GM23338 (cell line): ENCODE results near the gene JUP. TPM values are rescaled to one million over a fixed set of nuclear protein-coding genes. Genes with fewer than 3 reads are reported as not detected.

Experiments used
- ATAC-seq: fragments of 200-7000 bp; cut with Tn5 transposase; 3 replicates; pipeline ENCODE4 v1.9.1; 2020
- DNase-seq: peaks from one replicate; pipeline ENCODE4 v3.0.0-alpha.2; 2015; ENCODE audit warnings: low spot score
- H2AFZ ChIP-seq: fragments of 200-600 bp; sonication (generic); 2 replicates; pipeline ENCODE4 v1.8.0; 2016; ENCODE audit warnings: antibody characterized with exemption, mild to moderate bottlenecking, moderate library complexity
- H3F3A ChIP-seq: fragments of 200-600 bp; sonication (generic); replicated peaks from 2 replicates; pipeline ENCODE4 v1.8.0; 2017; ENCODE audit warnings: antibody characterized with exemption, mixed run types, low read depth
- H3K27ac ChIP-seq: fragments of 200-600 bp; sonication (generic); 2 replicates; pipeline ENCODE4 v1.6.1; 2016; ENCODE audit warnings: low read depth
- H3K27me3 ChIP-seq: fragments of 200-600 bp; sonication (generic); 2 replicates; pipeline ENCODE4 v1.8.0; 2016; ENCODE audit warnings: mild to moderate bottlenecking, mixed run types, moderate library complexity; ENCODE audit not compliant: insufficient read depth
- H3K36me3 ChIP-seq: fragments of 200-600 bp; sonication (generic); 2 replicates; pipeline ENCODE4 v1.8.0; 2016; ENCODE audit warnings: mild to moderate bottlenecking; ENCODE audit not compliant: insufficient read depth
- H3K4me1 ChIP-seq: fragments of 200-600 bp; sonication (generic); 2 replicates; pipeline ENCODE4 v1.8.0; 2016; ENCODE audit warnings: mild to moderate bottlenecking, moderate library complexity; ENCODE audit not compliant: insufficient read depth
- H3K4me2 ChIP-seq: fragments of 200-600 bp; sonication (generic); 2 replicates; pipeline ENCODE4 v1.7.1; 2017; ENCODE audit warnings: mixed run types
- H3K4me3 ChIP-seq: fragments of 200-600 bp; sonication (generic); 2 replicates; pipeline ENCODE4 v1.6.1; 2016; ENCODE audit warnings: mixed run types
- H3K79me2 ChIP-seq: fragments of 200-600 bp; sonication (generic); replicated peaks from 2 replicates; pipeline ENCODE4 v1.8.0; 2017; ENCODE audit warnings: mild to moderate bottlenecking; ENCODE audit not compliant: insufficient read depth
- H3K9me2 ChIP-seq: fragments of 200-600 bp; sonication (generic); 2 replicates; pipeline ENCODE4 v1.8.0; 2017; ENCODE audit not compliant: insufficient read depth
- H4K20me1 ChIP-seq: fragments of 200-600 bp; sonication (generic); replicated peaks from 2 replicates; pipeline ENCODE4 v1.8.0; 2017; ENCODE audit warnings: mild to moderate bottlenecking; ENCODE audit not compliant: insufficient read depth
- H3K27ac Mint-ChIP-seq: 2 replicates; pipeline ENCODE4 v1.8.0; 2020; ENCODE audit warnings: inconsistent platforms, mild to moderate bottlenecking, moderate library complexity, mixed read lengths
- H3K27me3 Mint-ChIP-seq: 3 replicates; pipeline ENCODE4 v1.8.0; 2022; ENCODE audit warnings: low read depth, mild to moderate bottlenecking, moderate library complexity, mixed read lengths, inconsistent platforms; ENCODE audit not compliant: insufficient read depth, poor library complexity
- H3K36me3 Mint-ChIP-seq: 3 replicates; pipeline ENCODE4 v1.8.0; 2021; ENCODE audit warnings: low read depth, mild to moderate bottlenecking, inconsistent platforms, moderate library complexity, mixed read lengths
- H3K4me1 Mint-ChIP-seq: 3 replicates; pipeline ENCODE4 v1.8.0; 2020; ENCODE audit warnings: mild to moderate bottlenecking, inconsistent platforms, mixed read lengths
- H3K4me3 Mint-ChIP-seq: 3 replicates; pipeline ENCODE4 v1.8.0; 2021; ENCODE audit warnings: moderate library complexity, mild to moderate bottlenecking, inconsistent platforms, mixed read lengths
- H3K9me3 Mint-ChIP-seq: 3 replicates; pipeline ENCODE4 v1.8.0; 2020; ENCODE audit warnings: moderate library complexity, mild to moderate bottlenecking, inconsistent platforms, mixed read lengths
- CREB1 ChIP-seq: fragments of 250-450 bp; sonication (Bioruptor Pico); IDR thresholded peaks from 2 replicates; pipeline ENCODE4 v1.5.0; 2020; ENCODE audit warnings: low read depth, mild to moderate bottlenecking, moderate library complexity
- EZH2 ChIP-seq: fragments of 200-600 bp; sonication (generic); IDR thresholded peaks from one replicate; pipeline ENCODE4 v1.8.0; 2017; ENCODE audit warnings: antibody characterized with exemption, mild to moderate bottlenecking, low read depth; ENCODE audit not compliant: unreplicated experiment
- EZH2phosphoT487 ChIP-seq: fragments of 200-600 bp; sonication (generic); IDR thresholded peaks from one replicate; pipeline ENCODE4 v1.8.1; 2018; ENCODE audit warnings: antibody characterized with exemption; ENCODE audit not compliant: unreplicated experiment
- JUNB ChIP-seq: IDR thresholded peaks from one replicate; pipeline ENCODE4 v1.6.1; 2016; ENCODE audit warnings: antibody characterized with exemption; ENCODE audit not compliant: unreplicated experiment
- STAT1 ChIP-seq: IDR thresholded peaks from one replicate; pipeline ENCODE4 v1.6.1; 2016; ENCODE audit warnings: antibody characterized with exemption; ENCODE audit not compliant: unreplicated experiment
- ZNF114 ChIP-seq: fragments of 250-450 bp; sonication (Bioruptor Pico); IDR thresholded peaks from 2 replicates; pipeline ENCODE4 v1.5.0; 2020; ENCODE audit warnings: mild to moderate bottlenecking, moderate library complexity
- ZNF462 ChIP-seq: fragments of 250-450 bp; sonication (Bioruptor Pico); IDR thresholded peaks from 2 replicates; pipeline ENCODE4 v1.5.0; 2020; ENCODE audit warnings: mild to moderate bottlenecking, moderate library complexity
- polyA plus RNA-seq: library from polyadenylated mRNA; unstranded; fragments of >200 nt; fragmentation: Nextera tagmentation; extraction: Ambion mirVana; gene quantifications from 2 replicates; pipeline ENCODE4 v1.2.1, GENCODE V29; 2016
- total RNA-seq: library from RNA; depleted of rRNA; stranded (reverse); fragments of >200 nt; shearing (Covaris generic); gene quantifications from 2 replicates; pipeline ENCODE4 v1.2.3, GENCODE V29; 2014
- TF ChIP-seq, protein P1 (sequence below): IDR thresholded peaks from 2 replicates; pipeline ENCODE4 v1.6.1; 2016; ENCODE audit warnings: antibody characterized with exemption
- TF ChIP-seq, protein P2 (sequence below), 2 experiments: fragments of 200-600 bp in 1 of 2; sonication (generic) in 1 of 2; conservative IDR thresholded peaks; 2 replicates each; pipeline versions ENCODE4 v1.5.1 to v1.6.1; 2016 to 2017; ENCODE audit warnings: antibody characterized with exemption in 2 of 2, low read depth in 2 of 2, mild to moderate bottlenecking in 2 of 2, moderate library complexity in 1 of 2
- TF ChIP-seq, protein P3 (sequence below): IDR thresholded peaks from one replicate; pipeline ENCODE4 v1.6.1; 2018; ENCODE audit warnings: antibody characterized with exemption; ENCODE audit not compliant: unreplicated experiment

The JUP gene
- total and polyA plus RNA-seq, 2 experiments from 2014 or later, result 45.5 to 177 TPM

GRCh38 chr17:41792845-41793783 is 6.6 kb upstream of the JUP start:
- Histone ChIP-seq H3F3A (peaks cover 13% of the 10 kb centered on the region; the same call in 1 of the 2 replicates), H3K79me2 (no peaks in the 10 kb centered on the region), H3K4me3 (peak overlapping the region; percentile 42), H3K4me2 (peak overlapping the region; percentile 77), H3K27ac (no peak overlapping the region), H2AFZ (0 out of 2 replicates have a peak overlapping the region, but pooled peaks have one; percentile 16), H3K9me2 (no peaks in the 10 kb centered on the region), H3K36me3 (no peaks in the 10 kb centered on the region), H4K20me1 (no peaks in the 10 kb centered on the region), H3K4me1 (peaks cover 31% of the 10 kb centered on the region), H3K27me3 (peaks cover 42% of the 10 kb centered on the region)
- DNase-seq, result peak; percentile 47
- H3K36me3 Mint-ChIP-seq, result no peaks in the 10 kb centered on the region
- H3K9me3 Mint-ChIP-seq, result no peaks in the 10 kb centered on the region
- H3K27me3 Mint-ChIP-seq, result peaks cover 49% of the 10 kb centered on the region
- peaks cover 36% of the 10 kb centered on the region for H3K4me1 Mint-ChIP-seq
- ATAC-seq, result peak; percentile 45
- TF ChIP-seq EZH2 (no peak), EZH2phosphoT487 (no peak), ZNF114 (CRISPR knock-in tag) (no peak), CREB1 (CRISPR knock-in tag) (no peak), ZNF462 (CRISPR knock-in tag) (no peak), STAT1 (no peak), JUNB (no peak)
- TF ChIP-seq, protein P1, sequence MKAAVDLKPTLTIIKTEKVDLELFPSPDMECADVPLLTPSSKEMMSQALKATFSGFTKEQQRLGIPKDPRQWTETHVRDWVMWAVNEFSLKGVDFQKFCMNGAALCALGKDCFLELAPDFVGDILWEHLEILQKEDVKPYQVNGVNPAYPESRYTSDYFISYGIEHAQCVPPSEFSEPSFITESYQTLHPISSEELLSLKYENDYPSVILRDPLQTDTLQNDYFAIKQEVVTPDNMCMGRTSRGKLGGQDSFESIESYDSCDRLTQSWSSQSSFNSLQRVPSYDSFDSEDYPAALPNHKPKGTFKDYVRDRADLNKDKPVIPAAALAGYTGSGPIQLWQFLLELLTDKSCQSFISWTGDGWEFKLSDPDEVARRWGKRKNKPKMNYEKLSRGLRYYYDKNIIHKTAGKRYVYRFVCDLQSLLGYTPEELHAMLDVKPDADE, result no peak
- TF ChIP-seq, protein P2, sequence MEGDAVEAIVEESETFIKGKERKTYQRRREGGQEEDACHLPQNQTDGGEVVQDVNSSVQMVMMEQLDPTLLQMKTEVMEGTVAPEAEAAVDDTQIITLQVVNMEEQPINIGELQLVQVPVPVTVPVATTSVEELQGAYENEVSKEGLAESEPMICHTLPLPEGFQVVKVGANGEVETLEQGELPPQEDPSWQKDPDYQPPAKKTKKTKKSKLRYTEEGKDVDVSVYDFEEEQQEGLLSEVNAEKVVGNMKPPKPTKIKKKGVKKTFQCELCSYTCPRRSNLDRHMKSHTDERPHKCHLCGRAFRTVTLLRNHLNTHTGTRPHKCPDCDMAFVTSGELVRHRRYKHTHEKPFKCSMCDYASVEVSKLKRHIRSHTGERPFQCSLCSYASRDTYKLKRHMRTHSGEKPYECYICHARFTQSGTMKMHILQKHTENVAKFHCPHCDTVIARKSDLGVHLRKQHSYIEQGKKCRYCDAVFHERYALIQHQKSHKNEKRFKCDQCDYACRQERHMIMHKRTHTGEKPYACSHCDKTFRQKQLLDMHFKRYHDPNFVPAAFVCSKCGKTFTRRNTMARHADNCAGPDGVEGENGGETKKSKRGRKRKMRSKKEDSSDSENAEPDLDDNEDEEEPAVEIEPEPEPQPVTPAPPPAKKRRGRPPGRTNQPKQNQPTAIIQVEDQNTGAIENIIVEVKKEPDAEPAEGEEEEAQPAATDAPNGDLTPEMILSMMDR (conservative IDR thresholded peaks at IDR 0.05; ENCODE audit: low read depth in 2 of 2), result no peak
- TF ChIP-seq, protein P3, sequence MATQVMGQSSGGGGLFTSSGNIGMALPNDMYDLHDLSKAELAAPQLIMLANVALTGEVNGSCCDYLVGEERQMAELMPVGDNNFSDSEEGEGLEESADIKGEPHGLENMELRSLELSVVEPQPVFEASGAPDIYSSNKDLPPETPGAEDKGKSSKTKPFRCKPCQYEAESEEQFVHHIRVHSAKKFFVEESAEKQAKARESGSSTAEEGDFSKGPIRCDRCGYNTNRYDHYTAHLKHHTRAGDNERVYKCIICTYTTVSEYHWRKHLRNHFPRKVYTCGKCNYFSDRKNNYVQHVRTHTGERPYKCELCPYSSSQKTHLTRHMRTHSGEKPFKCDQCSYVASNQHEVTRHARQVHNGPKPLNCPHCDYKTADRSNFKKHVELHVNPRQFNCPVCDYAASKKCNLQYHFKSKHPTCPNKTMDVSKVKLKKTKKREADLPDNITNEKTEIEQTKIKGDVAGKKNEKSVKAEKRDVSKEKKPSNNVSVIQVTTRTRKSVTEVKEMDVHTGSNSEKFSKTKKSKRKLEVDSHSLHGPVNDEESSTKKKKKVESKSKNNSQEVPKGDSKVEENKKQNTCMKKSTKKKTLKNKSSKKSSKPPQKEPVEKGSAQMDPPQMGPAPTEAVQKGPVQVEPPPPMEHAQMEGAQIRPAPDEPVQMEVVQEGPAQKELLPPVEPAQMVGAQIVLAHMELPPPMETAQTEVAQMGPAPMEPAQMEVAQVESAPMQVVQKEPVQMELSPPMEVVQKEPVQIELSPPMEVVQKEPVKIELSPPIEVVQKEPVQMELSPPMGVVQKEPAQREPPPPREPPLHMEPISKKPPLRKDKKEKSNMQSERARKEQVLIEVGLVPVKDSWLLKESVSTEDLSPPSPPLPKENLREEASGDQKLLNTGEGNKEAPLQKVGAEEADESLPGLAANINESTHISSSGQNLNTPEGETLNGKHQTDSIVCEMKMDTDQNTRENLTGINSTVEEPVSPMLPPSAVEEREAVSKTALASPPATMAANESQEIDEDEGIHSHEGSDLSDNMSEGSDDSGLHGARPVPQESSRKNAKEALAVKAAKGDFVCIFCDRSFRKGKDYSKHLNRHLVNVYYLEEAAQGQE, result no peak
- H3K27ac Mint-ChIP-seq, result no peak overlapping the region
- H3K4me3 Mint-ChIP-seq, result peak overlapping the region; percentile 63
